Thyroid gland (tissue), 4 donors: Measurements from ENCODE around the gene KIF23. TPM values are rescaled to one million over a fixed set of nuclear protein-coding genes. Genes with fewer than 3 reads are reported as not detected.
A peak's percentile ranks its signal among the peaks of the same experiment; 100 is the strongest.

ENCODE experiments used
- DNase-seq, 2 donors: peaks; one replicate each; pipeline ENCODE4 v3.0.0-alpha.2; 2019
- H3K27ac ChIP-seq, 3 donors: fragments of 200-600 bp; sonication (generic); 1 replicate in 2 of 3; 2 replicates in 1 of 3; pipeline ENCODE4 v1.5.1; 2016 to 2019; ENCODE audit warnings: mild to moderate bottlenecking in 1 of 3, moderate library complexity in 1 of 3
- H3K27me3 ChIP-seq: fragments of 200-600 bp; sonication (generic); one replicate; pipeline ENCODE4 v1.5.1; 2019
- H3K36me3 ChIP-seq, 2 donors: fragments of 200-600 bp; sonication (generic); one replicate each; pipeline ENCODE4 v1.5.1; 2016 to 2019
- H3K4me1 ChIP-seq, 2 donors: fragments of 200-600 bp; sonication (generic); one replicate each; pipeline ENCODE4 v1.5.1; 2017 to 2019
- H3K4me3 ChIP-seq, 3 donors: fragments of 200-600 bp; sonication (generic); replicated peaks in 1 of 3; 1 replicate in 2 of 3; 2 replicates in 1 of 3; pipeline ENCODE4 v1.5.1; 2016; ENCODE audit warnings: mild to moderate bottlenecking in 1 of 3
- H3K9me3 ChIP-seq: fragments of 200-600 bp; sonication (generic); one replicate; pipeline ENCODE4 v1.5.1; 2017
- POLR2A ChIP-seq, 2 donors: fragments of 450-650 bp; IDR thresholded peaks; one replicate each; pipeline ENCODE4 v1.6.1; 2017; ENCODE audit warnings: antibody characterized with exemption in 2 of 2, mild to moderate bottlenecking in 2 of 2, moderate library complexity in 1 of 2
- WGBS, 2 donors: methylation state at CpG; one replicate each; pipeline ENCODE4 v1.1.5; 2017; 5-methylcytosine and 5-hydroxymethylcytosine counted together
- intact Hi-C: fragments of 100-400 bp; cut with DNase I; formaldehyde crosslinking; loops from one replicate; pipeline ENCODE4 v1.15.1; 2023
- total RNA-seq, 4 donors: library from RNA; depleted of rRNA; stranded (reverse); fragments of >200 nt; gene quantifications; one replicate each; pipeline ENCODE4 v1.2.3, GENCODE V29; 2016
- TF ChIP-seq, protein P1 (sequence below), 6 experiments: fragments of 200-600 bp in 3 of 6; fragments of 450-650 bp in 3 of 6; sonication (generic) in 3 of 6; IDR thresholded peaks; one replicate each; pipeline ENCODE4 v1.5.1; 2016 to 2019; ENCODE audit warnings: antibody characterized with exemption in 6 of 6, mild to moderate bottlenecking in 2 of 6, inconsistent platforms in 1 of 6, moderate library complexity in 1 of 6

Gene KIF23
- total RNA-seq, 4 donors from 2014 or later = 0.40 to 3.3 (median 1.2) TPM; not detected in 1

DNA sequence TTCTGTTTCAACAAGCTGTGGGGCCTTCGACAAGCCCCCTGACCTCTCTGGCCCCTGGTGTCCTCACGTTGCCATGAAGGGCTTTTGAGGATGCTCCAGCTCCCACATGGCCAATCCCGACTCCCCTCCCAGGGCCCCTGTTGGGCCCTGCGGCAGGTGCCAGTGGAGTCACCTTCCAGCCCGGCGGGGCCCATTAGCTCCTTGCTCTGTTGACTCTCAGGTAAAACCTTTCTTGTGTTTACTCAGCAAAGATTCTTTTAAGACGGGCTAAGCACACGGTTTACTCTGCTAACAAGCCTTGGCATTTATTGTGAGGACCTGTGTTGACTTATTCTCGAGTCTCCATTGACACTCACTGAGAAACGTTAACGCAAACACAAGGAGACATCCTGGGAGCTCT lies 53.5 kb downstream of the KIF23 start:
- Histone ChIP-seq H3K27ac (peak overlapping the region; percentile 91 to 93 (median 91)), H3K36me3 (no peaks in the 10 kb centered on the region), H3K4me1 (peaks cover 33 to 55% of the 10 kb centered on the region in 2 donors), H3K9me3 (no peaks in the 10 kb centered on the region), H3K4me3 (no peak overlapping the region), H3K27me3 (no peaks in the 10 kb centered on the region)
- no peak for TF ChIP-seq POLR2A (IDR thresholded peaks at IDR 0.05)
- TF ChIP-seq, protein P1, sequence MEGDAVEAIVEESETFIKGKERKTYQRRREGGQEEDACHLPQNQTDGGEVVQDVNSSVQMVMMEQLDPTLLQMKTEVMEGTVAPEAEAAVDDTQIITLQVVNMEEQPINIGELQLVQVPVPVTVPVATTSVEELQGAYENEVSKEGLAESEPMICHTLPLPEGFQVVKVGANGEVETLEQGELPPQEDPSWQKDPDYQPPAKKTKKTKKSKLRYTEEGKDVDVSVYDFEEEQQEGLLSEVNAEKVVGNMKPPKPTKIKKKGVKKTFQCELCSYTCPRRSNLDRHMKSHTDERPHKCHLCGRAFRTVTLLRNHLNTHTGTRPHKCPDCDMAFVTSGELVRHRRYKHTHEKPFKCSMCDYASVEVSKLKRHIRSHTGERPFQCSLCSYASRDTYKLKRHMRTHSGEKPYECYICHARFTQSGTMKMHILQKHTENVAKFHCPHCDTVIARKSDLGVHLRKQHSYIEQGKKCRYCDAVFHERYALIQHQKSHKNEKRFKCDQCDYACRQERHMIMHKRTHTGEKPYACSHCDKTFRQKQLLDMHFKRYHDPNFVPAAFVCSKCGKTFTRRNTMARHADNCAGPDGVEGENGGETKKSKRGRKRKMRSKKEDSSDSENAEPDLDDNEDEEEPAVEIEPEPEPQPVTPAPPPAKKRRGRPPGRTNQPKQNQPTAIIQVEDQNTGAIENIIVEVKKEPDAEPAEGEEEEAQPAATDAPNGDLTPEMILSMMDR (IDR thresholded peaks at IDR 0.05) = no peak
- intact Hi-C loops = no loop called here
- peak; percentile 75 to 78 for DNase-seq
- WGBS, 2 donors = 25 to 40% methylated on average over 11 of the region's 11 CpGs

DNA sequence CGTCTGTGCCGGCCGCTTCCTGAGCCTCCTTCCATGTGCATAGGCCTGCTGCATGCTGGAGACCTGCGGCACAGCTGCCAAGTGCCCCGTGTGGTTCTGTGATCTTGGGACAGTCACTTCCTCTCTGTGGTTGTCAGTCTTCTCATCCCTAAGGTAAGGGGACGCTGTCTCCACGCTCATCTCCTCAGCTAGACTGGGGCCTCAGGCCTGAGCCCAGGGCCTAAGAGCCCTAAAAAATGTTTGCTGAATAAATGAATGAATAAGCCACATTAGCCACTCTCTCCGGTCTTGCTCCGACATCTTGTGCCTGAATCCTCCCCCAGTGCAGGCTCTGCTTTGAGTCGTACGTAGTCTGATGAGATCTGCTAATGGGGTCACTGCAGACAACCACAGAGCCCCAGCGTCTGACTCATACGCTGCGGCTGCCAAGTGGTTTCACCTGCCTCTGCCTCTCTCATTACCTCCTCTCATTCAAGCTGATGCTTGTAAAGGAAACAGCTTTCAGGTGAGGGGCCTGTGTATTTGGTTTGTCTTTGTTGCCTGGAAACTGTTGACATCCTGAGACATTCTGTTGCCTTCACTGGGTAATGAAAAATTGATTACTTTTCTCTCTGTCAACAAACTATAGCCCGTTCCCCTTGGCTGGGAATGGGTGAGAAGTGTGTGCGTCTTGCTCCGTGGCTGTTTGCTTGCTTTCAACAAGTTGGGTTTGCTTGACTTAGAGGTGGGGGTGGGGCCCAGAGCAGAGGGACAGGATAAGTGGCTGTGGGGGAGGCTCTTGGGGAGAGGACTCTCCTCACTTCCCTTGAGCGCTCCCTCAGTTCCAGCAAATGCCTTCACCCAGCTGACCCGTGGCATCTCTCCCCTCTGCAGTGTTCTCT lies 54.3 kb downstream of the KIF23 start:
- TF ChIP-seq, protein P1 (IDR thresholded peaks at IDR 0.05) = no peak
- peak in 1 of 2 donors; percentile 26 for TF ChIP-seq POLR2A (IDR thresholded peaks at IDR 0.05)
- Histone ChIP-seq H3K4me3 (no peak overlapping the region), H3K27me3 (no peaks in the 10 kb centered on the region), H3K9me3 (no peaks in the 10 kb centered on the region), H3K27ac (peak overlapping the region; percentile 91 to 93 (median 91)), H3K4me1 (peaks cover 33 to 50% of the 10 kb centered on the region in 2 donors), H3K36me3 (no peaks in the 10 kb centered on the region)
- 50 to 54% methylated on average over 17 to 19 of the region's 19 CpGs for WGBS, 2 donors
- peak; percentile 92 to 94 for DNase-seq
- intact Hi-C loops = no loop called here

DNA sequence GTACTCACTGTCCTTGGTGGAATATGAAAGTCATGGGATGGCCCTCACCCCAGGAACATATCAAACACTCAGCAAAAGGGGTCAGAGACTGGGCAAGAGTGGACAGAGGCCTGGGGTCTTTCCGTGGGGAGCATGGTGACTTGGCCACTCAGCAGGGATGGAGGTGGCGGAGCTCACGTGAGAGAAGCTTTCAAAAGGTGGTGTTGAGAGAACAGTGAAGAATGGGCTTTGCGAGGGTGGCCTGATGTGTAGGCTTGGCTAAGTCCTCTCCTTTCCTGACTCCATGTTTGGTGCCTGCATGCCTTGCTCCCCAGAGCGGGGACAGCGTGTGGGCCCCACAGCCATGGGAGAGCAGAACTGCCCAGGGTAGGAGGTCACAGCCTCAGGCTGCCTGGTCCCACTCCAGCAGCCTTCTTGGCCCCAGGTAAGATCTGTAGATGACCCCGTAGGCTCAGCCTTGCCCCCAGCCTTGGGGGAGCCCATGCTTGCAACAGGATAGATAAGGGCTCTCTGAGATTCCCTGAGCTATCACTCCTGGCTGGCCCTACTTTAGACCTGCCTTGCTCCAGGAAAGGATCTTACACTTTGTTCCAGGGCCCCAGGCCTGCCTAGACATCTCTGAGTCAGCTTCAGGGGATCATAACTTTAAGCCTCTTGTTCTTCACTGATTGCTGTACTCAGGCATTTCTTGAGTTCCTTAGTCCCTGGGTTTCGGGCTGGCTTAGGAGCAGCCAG lies 55.5 kb downstream of the KIF23 start:
- no peak overlapping the region for H3K4me3 ChIP-seq
- peaks cover 33 to 50% of the 10 kb centered on the region in 2 donors for H3K4me1 ChIP-seq
- 96 to 99% methylated on average over 5 to 6 of the region's 8 CpGs for WGBS, 2 donors
- H3K9me3 ChIP-seq = no peaks in the 10 kb centered on the region
- DNase-seq = no peak
- TF ChIP-seq POLR2A (IDR thresholded peaks at IDR 0.05) = no peak
- TF ChIP-seq, protein P1 (IDR thresholded peaks at IDR 0.05) = no peak
- intact Hi-C loops = loop anchor here (10.0 kb wide), 1 partner anchor 625 kb away; the partner anchor contains the start of gene TLE3
- H3K27me3 ChIP-seq = no peaks in the 10 kb centered on the region
- H3K27ac ChIP-seq = peak overlapping the region; percentile 77 to 91 (median 91)
- no peaks in the 10 kb centered on the region for H3K36me3 ChIP-seq

DNA sequence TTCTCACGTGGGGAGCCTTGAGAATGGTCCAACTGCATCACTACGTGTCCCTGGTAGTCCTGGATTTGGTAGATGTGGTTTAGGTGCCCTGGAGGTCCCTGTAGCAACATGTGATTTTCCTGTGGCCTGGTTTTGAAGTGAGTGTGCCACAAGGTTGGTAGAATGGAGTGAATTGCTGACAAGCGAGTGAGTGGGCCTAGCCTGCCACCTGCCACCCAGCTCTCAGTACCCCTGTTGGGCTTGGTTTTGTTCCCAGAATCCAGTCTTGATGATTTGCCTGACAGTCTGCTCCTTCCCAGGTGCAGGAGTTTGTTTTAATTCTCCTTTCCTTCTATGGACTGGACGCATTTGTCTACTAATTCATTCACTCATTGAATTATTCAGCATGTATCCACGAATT lies 57.9 kb downstream of the KIF23 start:
- Histone ChIP-seq H3K4me1 (peaks cover 20 to 32% of the 10 kb centered on the region in 2 donors), H3K9me3 (no peaks in the 10 kb centered on the region), H3K27me3 (no peaks in the 10 kb centered on the region), H3K4me3 (no peak overlapping the region), H3K27ac (no peak overlapping the region), H3K36me3 (no peaks in the 10 kb centered on the region)
- WGBS, 2 donors = 93 to 97% methylated on average over 5 of the region's 5 CpGs
- intact Hi-C loops = loop anchor here (10.0 kb wide), 1 partner anchor 623 kb away; the partner anchor contains the start of gene TLE3
- DNase-seq = no peak
- no peak for TF ChIP-seq POLR2A (IDR thresholded peaks at IDR 0.05)
- TF ChIP-seq, protein P1 (IDR thresholded peaks at IDR 0.05) = no peak
